Activated gamma-delta T cell (primary cell): ENCODE data around the gene MTURN.

Experiments used
- DNase-seq: peaks from one replicate; lab custom pipeline; 2025; lab: John Stamatoyannopoulos, UW

MTURN gene

DNA sequence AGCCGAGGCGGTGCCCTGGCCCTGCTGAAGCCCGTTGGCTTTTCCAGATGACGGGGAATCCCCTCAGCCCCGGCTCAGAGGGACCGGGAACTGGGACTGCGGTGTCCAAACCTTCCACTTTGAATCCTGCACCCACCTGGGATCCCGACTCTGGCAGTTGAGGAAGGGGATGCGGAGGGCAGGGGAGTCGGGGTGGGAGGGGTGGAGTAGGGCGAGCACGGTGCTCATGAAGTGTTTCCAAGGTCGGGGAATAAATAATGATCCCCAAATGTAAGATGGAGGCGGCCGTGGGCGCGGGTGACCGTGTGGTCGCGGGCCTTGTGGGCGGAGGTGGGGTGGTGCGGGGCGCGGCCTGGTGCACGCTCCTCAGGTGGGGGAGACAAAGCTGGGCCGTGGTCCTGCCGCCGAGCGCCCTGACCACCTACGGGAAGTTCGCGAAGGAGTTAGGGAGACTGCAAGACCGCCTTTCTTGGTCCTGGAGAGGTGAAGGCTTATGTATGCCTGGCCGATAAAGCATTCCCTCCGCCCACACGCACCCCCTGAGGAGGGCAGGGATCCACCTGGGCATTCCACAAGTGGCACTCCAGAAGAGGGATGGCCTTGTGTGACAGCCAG is 1.4 kb downstream of the MTURN start:
- no peak for DNase-seq

DNA sequence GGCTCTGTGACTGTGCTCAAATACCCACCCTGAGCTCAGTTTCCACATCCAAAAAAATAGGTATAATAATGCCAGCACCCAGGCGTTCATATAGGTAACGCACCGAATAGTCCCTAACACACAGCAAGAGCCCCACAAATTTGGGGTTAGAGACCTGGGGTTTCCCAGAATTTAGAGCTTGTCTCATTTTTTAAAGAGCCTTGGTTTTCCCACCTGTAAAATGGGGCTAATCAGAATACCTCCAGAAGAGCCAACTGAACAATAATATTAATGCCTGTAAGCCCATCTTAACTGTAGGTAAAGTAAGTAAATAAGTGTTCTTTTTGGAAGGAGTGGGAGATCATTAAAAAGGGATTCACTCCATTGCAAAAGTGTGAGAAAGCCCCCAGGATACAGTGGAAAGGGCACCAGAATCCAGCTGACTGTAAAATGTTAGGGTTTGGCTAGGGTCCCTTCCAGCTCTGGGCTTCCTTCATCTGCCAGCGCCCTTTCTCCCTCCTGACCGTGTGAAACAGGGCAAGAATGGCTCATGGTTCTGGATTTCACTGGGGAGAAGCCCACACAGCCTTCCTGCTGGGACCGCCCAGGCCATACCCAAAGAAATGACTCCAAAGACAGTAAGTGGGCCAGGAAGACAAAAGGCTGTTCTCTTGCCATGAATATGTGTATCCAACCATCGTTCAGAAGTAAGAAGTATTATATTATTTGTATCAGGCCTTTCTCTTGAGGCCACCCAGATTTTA is 2.1 kb downstream of the MTURN start:
- DNase-seq: no peak

DNA sequence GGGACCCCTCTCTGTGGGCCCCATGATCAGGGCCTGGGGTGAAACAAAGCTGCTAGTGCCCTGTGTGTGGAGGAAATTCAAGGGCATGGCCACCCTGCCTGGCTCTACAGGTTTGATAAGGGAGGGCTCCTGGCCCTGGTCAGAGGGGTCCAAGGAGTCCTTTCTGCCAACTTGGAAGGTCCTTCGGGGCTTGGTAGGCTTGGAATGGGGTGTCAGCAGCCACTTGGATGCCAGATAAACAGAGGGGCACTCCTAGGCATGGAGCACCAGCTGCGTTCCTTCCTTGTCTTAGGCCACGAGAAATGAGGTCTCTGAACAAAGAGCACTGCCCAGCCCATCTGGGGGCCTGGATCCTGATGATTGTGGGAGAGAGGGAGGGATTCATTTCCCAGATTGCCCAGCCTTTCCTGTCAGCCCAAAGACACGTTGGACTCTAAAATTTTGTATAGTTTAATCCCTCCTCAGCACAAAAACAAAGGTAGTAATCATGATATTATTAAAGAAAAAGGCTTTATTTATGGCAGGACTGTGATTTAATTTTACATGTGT is 5.1 kb downstream of the MTURN start:
- DNase-seq: no peak

DNA sequence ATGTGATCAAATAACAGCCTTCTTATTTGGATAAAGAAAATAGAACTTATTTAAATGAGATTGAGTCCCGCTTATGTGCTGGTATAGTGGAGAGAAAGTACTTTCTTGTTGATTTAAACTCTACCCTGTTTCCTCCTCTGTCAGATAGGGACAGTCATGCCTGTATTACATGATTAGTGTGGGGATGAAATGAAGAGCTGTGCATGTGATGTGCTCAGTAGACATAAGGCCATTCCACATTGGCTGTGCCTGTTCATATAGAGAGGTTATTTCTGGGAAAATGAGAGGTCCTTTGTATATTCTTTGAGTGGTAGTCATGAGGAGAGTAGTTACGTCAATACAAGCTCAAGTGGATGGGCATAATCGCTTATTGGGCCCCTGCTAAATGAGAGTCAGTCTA is 5.7 kb downstream of the MTURN start:
- DNase-seq: no peak

DNA sequence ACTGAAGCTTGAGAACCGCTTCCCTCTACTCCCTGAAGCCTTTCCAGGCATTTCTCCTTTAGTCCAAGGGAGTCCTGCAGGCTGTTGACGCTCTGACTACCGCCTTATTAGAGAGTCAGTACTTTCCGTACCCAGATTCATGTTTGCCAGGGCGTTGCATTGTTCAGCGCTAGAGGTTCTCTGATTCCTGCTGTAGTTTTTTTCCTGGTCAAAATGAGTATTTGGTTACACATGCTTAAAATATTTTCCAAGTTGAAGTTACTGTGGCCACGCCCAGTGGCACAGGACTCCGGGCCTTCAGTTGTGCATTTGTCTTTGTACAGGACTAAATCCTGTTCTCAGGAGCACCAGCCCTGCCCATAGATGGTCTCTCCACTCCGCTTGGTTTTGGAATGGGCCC is 7.9 kb downstream of the MTURN start:
- no peak for DNase-seq

DNA sequence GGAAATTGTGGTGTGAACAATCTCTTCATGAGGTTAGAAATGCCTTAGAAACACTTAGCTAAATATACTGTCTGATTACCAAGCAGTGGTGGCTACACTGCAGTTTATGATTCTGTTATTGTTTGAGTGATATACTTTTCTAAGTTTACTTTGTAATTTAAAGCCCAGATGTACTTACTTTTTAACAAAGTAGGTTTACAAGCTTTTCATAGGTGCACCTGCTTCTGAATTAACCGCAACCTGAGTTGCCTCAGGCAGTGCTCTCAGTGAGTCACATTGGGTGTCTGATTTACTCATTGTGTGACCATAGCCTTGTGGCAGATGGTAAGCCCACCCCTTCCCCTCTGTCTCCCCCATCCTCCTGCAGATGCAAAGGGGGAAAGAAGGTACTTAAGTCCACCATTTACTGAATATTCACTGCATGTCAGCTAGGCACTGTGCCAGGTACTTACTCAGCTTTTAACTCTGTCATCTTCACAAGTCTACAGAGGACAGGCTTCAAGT is 9.0 kb downstream of the MTURN start:
- DNase-seq: no peak

DNA sequence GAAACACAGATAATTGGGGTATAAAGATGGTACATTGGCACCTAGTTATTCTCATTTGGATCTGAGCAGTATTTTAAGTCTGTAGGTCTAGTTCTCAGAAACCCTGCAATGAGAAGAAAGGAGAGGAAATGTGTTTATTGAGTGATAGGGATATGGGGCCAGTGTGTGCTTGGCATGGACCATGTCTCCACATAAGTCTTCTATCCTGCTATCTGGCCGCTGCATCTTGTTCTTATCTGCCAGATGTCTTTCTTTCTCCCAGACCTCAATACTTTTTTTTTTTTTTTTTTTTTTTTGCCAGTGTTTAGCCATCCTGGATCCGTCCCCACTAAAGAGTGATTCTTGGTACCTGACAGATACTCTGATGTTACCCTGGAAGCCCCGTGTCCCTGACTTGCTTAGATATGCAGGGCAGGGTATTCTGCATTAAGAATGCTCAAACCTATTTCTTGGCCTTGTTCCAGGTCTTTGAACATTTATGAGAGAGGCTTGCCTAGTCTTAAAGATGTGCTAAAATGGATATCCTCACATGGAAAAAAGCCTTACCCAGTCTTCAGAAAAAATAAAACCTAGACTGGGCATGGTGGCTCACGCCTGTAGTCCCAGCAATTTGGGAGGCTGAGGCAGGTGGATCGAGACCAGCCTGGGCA is 10.0 kb downstream of the MTURN start:
- no peak for DNase-seq

DNA sequence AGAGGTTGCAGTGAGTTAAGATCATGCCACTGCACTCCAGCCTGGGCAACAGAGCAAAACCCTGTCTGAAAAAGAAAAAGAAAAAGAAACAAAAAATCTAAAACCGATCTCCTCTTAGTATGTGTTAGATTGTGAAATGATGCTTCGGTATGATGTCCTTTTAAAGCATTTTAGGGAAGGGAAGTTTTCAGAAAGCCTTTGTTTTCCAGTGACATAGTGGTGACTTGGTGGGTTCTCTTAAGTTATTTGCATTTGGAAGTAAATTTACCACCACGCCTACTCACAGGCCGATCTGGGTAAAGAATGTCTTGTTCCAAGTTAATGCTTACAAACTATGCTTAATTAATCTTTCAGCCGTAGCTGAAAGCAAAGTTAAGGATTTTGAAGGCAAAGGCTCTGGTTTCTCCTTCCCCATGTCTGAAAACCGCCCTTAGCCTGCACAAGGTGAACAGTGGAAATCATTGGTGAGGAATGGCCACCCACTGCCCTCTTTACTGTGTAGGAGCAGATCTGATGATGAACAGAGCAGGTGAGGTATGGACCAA is 10.7 kb downstream of the MTURN start:
- DNase-seq: no peak

DNA sequence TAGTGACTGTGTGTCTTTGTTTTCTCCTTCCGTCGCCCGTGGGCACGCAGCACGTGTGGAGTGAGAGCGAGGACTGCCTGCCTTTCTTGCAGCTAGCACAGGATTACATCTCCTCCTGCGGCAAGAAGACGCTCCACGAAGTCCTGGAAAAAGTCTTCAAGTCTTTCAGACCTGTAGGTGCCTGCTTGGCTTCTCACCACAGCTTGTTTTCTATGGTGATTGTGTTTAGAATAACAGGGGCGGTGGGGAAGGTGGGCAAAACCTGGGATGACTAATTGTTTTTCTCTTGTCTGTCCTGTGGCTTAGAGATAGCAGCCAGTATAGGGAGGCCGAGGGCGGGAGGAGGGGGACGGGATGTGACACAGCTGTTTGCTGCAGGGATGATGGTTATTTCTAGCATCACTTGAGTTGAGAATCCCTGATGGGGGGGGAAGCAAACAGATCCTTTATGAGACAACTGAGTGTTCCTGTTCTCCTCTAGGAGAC is 11.4 kb downstream of the MTURN start:
- no peak for DNase-seq

DNA sequence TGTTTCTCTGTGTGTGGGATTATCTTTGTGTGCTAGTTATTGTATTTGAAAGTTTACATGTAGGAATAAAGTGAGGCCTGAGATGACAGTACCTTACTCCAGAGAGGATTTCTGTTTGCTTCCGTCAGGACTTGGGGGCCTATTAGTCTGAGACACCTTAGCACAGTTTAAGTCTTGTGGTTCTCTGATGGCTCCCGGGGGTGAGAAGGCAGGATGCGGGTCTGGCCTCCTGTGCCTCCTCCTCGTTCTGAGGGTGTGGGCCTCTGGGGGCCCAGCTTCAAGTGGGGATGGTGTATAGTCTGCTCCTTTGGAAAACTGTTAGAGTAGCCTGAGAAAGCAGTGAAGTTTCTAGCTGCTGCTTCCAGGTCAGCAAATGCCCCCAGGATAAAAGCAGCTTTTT is 12.4 kb downstream of the MTURN start:
- DNase-seq: no peak

DNA sequence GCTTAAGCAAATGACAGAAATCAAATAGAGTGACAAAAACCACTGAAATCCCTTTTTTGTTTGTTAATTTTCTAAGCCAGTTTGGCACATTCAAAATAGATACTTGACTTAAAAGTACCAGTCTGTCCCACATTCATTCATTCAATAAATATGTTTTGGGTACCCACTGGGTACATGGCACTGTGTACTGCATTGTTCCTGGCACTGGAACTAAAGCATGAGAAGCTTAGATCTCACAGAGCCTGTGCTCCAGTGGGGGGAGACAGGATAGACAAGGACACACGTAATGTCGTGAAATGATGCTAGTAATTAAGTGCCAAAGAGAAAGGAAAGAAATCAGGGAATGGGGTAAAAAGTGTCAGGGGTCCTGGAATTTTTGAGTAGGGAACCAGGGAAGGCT is 13.0 kb downstream of the MTURN start:
- DNase-seq: no peak

DNA sequence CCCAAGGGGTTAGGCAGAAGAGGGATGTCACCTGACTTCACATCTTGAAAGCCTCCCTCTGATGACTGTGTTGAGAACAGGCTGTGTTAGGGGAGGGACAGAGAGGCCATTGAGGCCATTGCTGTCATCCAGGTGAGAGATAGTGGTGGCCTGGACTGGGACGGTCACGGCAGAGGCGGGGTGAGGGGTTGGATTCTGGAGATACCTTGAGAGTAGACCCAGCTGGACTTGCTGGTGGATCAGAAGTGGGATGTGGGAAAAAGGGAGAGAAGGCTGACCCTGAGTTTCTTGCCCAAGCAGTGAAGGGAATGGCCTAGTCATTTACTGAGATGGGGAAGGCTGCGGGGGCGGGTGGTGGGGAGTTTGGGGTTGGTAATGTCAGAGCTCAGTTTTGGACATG is 13.6 kb downstream of the MTURN start:
- DNase-seq: no peak

DNA sequence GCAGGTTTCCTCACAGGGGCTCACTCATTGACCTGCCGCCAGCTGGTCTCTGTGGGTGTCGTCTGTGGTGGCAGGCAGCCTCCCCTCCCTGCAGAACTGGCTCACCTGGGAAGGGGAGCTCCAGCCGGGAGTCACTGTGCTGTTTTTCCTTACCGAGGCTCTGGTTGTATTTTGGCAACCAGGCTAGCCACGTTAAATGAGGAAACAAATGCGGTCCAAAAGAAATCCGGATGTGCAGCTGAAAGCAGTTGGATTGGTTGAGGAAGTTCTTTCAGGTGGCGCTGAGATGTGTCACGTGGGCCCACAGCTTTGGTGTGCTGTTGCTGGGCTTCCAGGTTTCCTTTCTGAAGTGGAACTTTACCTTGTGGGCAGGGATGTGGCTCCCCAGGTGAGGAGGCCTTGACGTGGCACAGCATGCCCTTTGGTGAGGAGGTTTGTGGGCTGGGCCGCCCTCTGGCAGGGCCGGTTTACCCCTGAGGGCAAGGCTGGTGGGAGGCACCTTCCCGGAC is 14.2 kb downstream of the MTURN start:
- no peak for DNase-seq

DNA sequence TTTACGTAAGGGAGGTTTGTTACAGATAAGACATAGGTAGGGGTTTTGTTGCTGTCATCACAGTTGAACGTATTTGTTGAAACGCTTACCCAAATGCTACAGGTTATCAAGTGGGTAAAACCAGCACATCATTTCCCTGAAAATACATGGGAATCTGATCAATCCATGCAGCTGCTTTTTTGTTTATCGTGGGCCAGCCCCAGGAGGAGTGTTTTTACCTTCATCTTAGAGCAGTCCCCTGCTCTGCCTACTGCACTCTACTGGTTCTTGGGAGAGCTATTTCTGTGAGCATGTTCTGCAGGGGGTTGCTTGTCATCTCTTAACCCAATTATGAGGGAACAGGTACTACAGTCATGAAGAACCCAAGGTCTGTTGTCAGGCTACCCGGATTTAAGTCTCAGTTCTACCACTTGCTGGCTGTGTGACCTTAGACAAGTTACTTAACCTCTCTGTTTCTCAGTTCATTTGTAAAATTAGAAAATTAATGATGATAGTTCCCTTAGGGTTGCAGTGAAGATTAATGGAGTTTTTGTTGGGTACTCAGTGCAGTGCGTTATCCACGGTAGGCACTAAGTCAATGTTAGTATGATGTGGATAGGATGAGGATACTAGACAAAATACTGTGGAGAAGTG is 15.0 kb downstream of the MTURN start:
- DNase-seq: no peak

DNA sequence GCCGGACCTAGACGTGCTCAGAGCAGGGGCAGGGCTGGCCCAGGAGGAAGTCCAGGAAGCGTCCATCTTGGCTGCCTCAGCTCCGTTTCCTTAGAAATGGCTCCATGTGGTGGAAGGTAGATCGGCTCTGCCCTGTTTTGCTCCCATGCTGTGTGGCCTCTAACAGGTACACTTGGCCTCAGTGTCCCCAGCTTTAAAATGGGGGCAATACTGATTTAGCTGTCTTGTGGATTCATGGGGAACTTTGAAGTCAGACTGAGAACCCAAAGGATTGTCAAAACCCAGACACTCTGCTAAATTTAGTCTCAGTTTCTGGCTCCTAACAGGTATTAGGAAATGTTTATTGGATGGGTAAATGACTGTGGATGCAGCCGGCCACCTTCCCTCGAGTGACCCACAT is 15.9 kb downstream of the MTURN start:
- DNase-seq: no peak

DNA sequence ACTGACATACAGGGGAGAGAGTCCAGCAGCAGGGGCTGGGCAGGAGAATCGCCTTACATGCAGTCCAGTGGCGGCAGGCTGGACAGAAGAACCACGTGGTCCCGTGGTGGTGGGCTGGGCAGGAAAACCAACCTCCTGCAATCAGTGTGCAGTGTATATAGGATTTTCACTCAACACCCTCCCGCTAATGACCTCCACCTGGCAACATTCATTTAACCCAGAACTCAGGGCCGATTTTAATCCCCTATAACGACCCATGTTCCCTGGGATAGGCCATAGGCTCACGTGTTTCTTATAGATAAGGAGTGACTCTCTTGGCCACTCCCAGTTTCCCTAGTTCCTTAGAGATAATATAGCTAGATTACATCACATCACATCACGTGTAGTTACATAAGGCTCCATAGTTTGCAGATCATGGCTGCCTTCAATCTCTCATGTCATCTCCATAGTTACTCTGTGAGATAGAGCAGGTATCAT is 19.4 kb downstream of the MTURN start:
- DNase-seq: no peak

DNA sequence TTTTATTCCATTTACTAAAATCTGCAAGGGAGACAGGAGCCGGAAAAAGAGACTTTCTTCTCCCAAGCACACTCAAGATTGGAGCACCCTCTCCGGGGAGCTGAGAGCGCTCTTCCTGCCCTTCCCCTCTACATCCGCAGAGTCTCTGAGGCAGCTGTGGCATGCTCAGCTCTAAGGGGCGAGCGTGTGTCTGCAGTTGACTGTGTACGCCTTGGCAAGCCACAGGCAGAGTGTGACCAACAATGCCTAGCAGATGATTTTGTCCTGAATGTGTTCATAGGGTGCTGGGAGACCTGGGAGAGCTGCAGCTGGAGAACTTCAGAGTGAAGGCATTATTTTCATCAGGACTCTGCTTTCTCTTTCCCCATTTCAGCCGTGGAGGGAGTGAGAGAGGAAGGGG is 20.7 kb downstream of the MTURN start:
- no peak for DNase-seq

DNA sequence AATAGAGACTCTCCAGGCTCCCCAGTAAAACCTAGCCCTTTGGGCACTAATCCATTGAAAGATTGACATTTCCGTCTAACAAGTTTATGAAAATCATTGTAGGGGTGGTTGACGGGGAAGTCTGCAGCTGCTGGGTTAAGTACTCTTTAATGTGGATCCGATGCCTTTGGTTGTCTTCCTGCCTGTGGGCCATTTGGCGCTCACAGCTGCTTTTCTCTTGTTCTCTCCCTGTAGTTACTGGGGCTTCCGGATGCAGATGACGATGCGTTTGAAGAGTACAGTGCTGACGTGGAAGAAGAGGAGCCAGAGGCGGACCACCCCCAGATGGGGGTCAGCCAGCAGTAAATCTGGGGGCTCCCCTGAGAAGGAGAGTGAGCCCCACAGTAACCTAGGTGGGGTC is 22.4 kb downstream of the MTURN start:
- no peak for DNase-seq

DNA sequence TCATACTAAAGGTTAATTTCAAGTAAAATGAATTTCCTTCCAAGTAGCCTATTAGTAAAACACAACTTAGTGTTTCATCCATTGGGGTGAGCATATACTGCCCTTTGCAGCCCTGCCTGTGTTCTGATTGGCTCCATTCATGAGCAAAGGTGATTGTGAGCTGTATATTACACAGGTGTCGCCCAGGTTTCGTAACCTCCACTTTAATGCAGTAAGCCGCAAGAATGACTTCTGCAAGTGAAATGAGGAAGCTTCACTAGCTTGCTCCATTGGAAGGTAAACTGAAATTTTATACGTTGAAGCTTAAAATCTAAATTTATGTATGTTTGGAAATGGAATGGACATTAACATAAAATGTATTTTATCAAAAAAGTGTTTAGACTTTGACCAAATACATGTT is 24.4 kb downstream of the MTURN start:
- DNase-seq: no peak

DNA sequence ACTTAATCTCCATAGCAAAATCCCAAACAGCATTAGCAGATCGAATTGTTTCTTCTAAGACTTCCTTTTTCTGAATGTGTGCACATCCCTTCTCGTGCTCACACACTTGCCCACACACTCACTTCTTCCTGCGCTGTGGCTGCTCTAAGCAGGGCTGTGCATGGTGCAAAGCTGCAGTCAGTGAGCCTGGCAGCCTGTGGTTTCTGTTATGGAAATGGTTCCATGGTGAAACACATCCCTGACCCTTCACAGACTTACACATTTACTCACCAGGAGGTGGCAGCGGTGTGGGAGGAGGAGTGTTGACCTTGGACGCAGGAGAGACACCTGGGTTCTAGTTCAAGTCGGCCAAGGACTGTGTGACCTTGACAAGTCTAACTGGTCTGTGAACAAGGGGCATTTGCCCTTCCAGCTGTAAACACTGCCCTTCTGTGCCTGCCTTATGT is 24.9 kb downstream of the MTURN start:
- no peak for DNase-seq

DNA sequence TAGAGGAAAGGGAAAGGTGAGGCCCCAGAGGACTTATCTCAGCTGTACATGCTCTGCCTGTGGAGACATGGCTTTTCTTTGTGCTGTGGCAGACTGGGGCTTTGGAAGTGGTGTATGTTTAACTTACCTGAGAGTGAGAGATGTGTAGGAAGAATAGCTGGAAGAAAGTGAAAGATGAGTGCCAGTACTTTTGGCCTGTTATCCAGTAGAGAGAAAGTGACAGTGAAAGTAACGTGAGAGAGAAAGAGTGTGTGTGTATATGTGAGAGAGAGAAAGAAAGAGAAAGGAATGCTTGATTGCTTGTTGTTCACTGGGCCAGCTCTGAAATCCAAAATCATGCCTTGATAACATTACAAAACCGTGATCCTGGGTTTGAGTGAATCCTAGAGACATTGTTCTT is 25.5 kb downstream of the MTURN start:
- no peak for DNase-seq

DNA sequence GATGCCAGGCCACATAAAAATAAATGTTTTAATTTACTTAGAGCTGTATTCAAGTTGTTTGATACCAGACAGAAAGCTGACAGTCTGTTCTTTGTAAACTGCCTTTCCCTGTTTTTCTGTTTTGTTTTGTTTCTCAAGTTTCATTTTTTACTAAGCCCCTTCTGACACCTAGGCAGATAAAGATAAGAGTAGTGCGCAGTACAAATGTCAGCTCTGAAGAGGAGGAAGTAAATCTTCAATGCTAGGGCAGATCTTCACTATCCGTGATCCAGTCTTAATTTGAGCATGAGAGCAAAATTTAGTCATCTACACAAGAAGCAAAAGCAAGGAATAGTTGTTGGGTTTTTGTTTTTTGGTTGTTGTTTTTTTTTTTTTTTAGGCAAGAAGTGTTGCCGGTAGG is 27.3 kb downstream of the MTURN start:
- no peak for DNase-seq
